Measurements from ENCODE around the gene GPSM1. TPM values are rescaled to one million over a fixed set of nuclear protein-coding genes. Genes with fewer than 3 reads are reported as not detected.

GPSM1 gene
- total RNA-seq, 1 donor from 2014 or later, result 6.2 TPM

GRCh38 chr9:136326761-136327303, 507 bp upstream of the GPSM1 start:
- no peak overlapping the region for H3K27ac Mint-ChIP-seq
- peaks cover 7% of the 10 kb centered on the region for H3K27me3 Mint-ChIP-seq (ENCODE audit: insufficient read depth, low read depth)
- Histone ChIP-seq H3K9ac (no peak overlapping the region), H3K4me3 (peak overlapping the region; percentile 65), H3K9me3 (ENCODE audit: low read depth) (no peaks in the 10 kb centered on the region), H2AFZ (replicated peaks) (no peak overlapping the region), H3K27me3 (no peaks in the 10 kb centered on the region), H3F3A (ENCODE audit: low read depth) (peaks cover 17% of the 10 kb centered on the region), H3K79me2 (ENCODE audit: low read depth) (peaks cover 34% of the 10 kb centered on the region), H4K20me1 (ENCODE audit: low read depth) (peaks cover 25% of the 10 kb centered on the region), H3K36me3 (no peaks in the 10 kb centered on the region), H3K4me1 (peaks cover 30% of the 10 kb centered on the region), H3K27ac (no peak overlapping the region), H3K4me2 (peak overlapping the region; percentile 91)
- no peak for TF ChIP-seq EZH2phosphoT487 (IDR thresholded peaks at IDR 0.05)
- TF ChIP-seq, protein P1, sequence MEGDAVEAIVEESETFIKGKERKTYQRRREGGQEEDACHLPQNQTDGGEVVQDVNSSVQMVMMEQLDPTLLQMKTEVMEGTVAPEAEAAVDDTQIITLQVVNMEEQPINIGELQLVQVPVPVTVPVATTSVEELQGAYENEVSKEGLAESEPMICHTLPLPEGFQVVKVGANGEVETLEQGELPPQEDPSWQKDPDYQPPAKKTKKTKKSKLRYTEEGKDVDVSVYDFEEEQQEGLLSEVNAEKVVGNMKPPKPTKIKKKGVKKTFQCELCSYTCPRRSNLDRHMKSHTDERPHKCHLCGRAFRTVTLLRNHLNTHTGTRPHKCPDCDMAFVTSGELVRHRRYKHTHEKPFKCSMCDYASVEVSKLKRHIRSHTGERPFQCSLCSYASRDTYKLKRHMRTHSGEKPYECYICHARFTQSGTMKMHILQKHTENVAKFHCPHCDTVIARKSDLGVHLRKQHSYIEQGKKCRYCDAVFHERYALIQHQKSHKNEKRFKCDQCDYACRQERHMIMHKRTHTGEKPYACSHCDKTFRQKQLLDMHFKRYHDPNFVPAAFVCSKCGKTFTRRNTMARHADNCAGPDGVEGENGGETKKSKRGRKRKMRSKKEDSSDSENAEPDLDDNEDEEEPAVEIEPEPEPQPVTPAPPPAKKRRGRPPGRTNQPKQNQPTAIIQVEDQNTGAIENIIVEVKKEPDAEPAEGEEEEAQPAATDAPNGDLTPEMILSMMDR (IDR thresholded peaks at IDR 0.05), result no peak
- TF ChIP-seq EZH2 (IDR thresholded peaks at IDR 0.05), result no peak
- DNase-seq (ENCODE audit: low spot score), result no peak
- H3K36me3 Mint-ChIP-seq, result no peaks in the 10 kb centered on the region
- peaks cover 20% of the 10 kb centered on the region for H3K4me1 Mint-ChIP-seq
- no peaks in the 10 kb centered on the region for H3K9me3 Mint-ChIP-seq
- H3K4me3 Mint-ChIP-seq, result peak overlapping the region; percentile 80

DNA sequence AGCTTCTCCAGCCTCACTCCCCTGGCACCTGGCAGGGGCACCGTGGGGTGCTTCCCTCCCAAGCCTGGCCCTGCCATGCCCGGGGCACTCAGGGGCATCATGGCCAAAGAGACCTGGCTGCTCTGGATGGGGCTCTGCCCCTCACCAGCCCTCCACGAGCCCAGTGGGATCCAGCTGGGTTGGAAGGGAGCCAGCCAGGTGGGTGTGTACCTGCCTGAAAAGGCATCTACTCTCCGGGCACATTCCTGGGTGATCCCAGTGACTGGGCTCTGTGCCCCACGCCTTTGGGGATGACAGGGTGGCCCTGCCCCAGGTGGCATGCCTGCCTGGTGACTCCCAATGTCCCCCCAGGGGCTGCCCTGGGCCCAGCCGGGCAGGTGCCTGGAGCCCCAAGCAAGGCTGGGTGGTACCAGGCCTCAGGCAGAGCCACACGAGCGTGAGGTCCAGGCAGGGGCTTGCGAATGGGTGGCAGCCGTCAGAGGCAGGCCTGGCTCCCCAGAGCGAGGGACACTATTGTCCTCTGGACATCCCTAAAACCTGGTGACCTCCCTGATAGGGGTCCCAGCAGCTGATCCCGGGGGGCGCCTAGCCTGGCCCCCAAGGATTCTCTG, 777 bp downstream of the GPSM1 start:
- H3K27me3 ChIP-seq, result no peaks in the 10 kb centered on the region
- H3K4me2 ChIP-seq, result peak overlapping the region; percentile 91
- no peak overlapping the region for H2AFZ ChIP-seq (replicated peaks)
- Mint-ChIP-seq H3K4me3 (peak overlapping the region; percentile 86), H3K9me3 (no peaks in the 10 kb centered on the region), H3K36me3 (no peaks in the 10 kb centered on the region), H3K27me3 (ENCODE audit: insufficient read depth, low read depth) (peaks cover 9% of the 10 kb centered on the region), H3K4me1 (peaks cover 18% of the 10 kb centered on the region), H3K27ac (peak overlapping the region; percentile 98)
- peak overlapping the region; percentile 17 for H3K27ac ChIP-seq
- DNase-seq (ENCODE audit: low spot score), result no peak
- peaks cover 17% of the 10 kb centered on the region for H3F3A ChIP-seq (ENCODE audit: low read depth)
- H3K9ac ChIP-seq, result peak overlapping the region; percentile 49
- no peak for TF ChIP-seq EZH2 (IDR thresholded peaks at IDR 0.05)
- TF ChIP-seq, protein P1 (IDR thresholded peaks at IDR 0.05), result no peak
- TF ChIP-seq EZH2phosphoT487 (IDR thresholded peaks at IDR 0.05), result no peak
- H3K79me2 ChIP-seq (ENCODE audit: low read depth), result peaks cover 34% of the 10 kb centered on the region
- H3K9me3 ChIP-seq (ENCODE audit: low read depth), result no peaks in the 10 kb centered on the region
- peaks cover 30% of the 10 kb centered on the region for H3K4me1 ChIP-seq
- H3K4me3 ChIP-seq, result peak overlapping the region; percentile 65
- no peaks in the 10 kb centered on the region for H3K36me3 ChIP-seq
- peaks cover 36% of the 10 kb centered on the region for H4K20me1 ChIP-seq (ENCODE audit: low read depth)

DNA sequence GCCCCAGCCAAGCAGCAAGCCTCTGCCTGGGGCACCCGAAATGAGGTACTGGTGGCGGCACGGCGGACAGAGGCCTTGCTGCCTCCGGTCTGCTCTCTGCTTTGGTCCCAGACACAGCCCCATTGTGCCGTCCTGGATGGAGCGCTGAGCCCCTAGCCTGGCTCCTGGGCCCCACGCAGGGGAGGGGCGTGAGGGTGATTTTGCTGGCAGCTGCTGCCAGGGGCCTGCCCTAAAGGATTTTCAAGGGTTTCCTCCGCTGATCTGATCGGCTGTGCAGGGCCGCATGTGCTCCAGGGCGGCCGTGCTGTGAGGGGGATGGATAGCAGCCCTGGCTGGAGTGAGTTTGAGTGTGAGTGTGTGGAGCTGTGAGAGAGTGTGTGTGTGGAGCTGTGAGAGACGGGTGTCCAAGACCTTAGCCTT, 1.3 kb downstream of the GPSM1 start:
- Mint-ChIP-seq H3K27me3 (ENCODE audit: insufficient read depth, low read depth) (peaks cover 9% of the 10 kb centered on the region), H3K27ac (peak overlapping the region; percentile 98), H3K4me1 (peaks cover 18% of the 10 kb centered on the region), H3K4me3 (peak overlapping the region; percentile 86), H3K36me3 (no peaks in the 10 kb centered on the region), H3K9me3 (no peaks in the 10 kb centered on the region)
- Histone ChIP-seq H3F3A (ENCODE audit: low read depth) (peaks cover 17% of the 10 kb centered on the region), H3K4me3 (peak overlapping the region; percentile 65), H3K27me3 (no peaks in the 10 kb centered on the region), H3K9ac (no peak overlapping the region), H3K4me1 (peaks cover 30% of the 10 kb centered on the region), H3K9me3 (ENCODE audit: low read depth) (no peaks in the 10 kb centered on the region), H3K27ac (peak overlapping the region; percentile 17), H3K36me3 (no peaks in the 10 kb centered on the region), H4K20me1 (ENCODE audit: low read depth) (peaks cover 40% of the 10 kb centered on the region), H3K79me2 (ENCODE audit: low read depth) (peaks cover 34% of the 10 kb centered on the region), H3K4me2 (peak overlapping the region; percentile 91), H2AFZ (replicated peaks) (no peak overlapping the region)
- DNase-seq (ENCODE audit: low spot score), result peak; percentile 81
- TF ChIP-seq EZH2phosphoT487 (IDR thresholded peaks at IDR 0.05) (no peak), EZH2 (IDR thresholded peaks at IDR 0.05) (no peak)
- TF ChIP-seq, protein P1 (IDR thresholded peaks at IDR 0.05), result no peak
